Measurements from ENCODE around the gene CACNA2D3. TPM values are rescaled to one million over a fixed set of nuclear protein-coding genes. Genes with fewer than 3 reads are reported as not detected.

The CACNA2D3 gene
- total and polyA plus RNA-seq, 4 donors: 0.06 to 0.37 (median 0.08) TPM; not detected in 1

DNA sequence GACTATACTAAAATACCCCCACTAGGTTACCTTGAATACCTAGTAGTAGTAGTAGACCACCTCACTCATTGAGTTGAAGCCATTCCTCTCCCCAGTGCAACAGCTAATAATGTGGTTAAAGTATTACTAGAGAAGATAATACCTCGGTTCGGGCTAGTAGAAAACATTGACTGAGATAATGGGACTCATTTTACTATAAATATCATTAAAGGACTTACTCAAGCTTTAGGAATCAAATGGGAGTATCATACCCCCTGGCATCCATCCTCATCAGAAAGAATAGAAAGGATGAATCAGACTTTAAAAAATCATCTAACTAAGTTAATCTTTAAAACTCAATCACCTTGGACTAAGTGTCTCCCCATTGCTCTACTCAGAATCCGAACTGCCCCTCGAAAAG lies 49.0 kb upstream of the CACNA2D3 start (continued):
- TF ChIP-seq, protein P1, sequence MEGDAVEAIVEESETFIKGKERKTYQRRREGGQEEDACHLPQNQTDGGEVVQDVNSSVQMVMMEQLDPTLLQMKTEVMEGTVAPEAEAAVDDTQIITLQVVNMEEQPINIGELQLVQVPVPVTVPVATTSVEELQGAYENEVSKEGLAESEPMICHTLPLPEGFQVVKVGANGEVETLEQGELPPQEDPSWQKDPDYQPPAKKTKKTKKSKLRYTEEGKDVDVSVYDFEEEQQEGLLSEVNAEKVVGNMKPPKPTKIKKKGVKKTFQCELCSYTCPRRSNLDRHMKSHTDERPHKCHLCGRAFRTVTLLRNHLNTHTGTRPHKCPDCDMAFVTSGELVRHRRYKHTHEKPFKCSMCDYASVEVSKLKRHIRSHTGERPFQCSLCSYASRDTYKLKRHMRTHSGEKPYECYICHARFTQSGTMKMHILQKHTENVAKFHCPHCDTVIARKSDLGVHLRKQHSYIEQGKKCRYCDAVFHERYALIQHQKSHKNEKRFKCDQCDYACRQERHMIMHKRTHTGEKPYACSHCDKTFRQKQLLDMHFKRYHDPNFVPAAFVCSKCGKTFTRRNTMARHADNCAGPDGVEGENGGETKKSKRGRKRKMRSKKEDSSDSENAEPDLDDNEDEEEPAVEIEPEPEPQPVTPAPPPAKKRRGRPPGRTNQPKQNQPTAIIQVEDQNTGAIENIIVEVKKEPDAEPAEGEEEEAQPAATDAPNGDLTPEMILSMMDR (IDR thresholded peaks at IDR 0.05; ENCODE audit: low read depth, low read length, missing input control): no peak

DNA sequence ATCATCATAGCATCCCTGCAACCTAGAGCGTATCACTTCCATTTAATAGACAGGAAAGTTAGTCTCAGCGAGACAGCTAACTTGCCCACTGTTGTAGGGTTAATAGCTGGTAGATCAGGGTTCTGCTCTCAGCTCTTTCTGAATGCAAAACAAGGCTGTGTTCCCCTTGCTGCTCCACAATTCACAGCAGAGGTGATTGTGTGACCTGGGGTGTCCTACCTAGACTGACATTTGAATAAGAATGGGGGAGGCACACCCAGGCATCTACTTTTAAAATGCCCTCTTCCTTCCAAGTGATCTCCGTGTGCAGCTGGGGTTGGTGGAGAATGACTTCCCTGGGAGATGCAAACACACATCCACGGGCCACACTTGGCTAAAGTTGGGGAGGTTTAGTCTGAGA lies 43.0 kb upstream of the CACNA2D3 start:
- DNase-seq (ENCODE audit: low spot score): no peak
- Histone ChIP-seq H3K9me3 (ENCODE audit: control insufficient read depth in 4 of 4, low read length in 3 of 4) (no peaks in the 10 kb centered on the region), H3K27me3 (ENCODE audit: control insufficient read depth in 4 of 4, insufficient read depth in 4 of 4, low read length in 3 of 4) (no peaks in the 10 kb centered on the region), H3K27ac (ENCODE audit: low read depth in 1 of 2, low read length in 2 of 2) (no peak overlapping the region), H3K4me1 (ENCODE audit: control insufficient read depth in 4 of 4, insufficient read depth in 4 of 4, low read length in 3 of 4) (no peaks in the 10 kb centered on the region), H3K4me3 (ENCODE audit: low read depth in 1 of 3, low read length in 3 of 3) (no peak overlapping the region), H3K36me3 (ENCODE audit: control insufficient read depth in 4 of 4, insufficient read depth in 3 of 4, low read depth in 1 of 4, low read length in 3 of 4) (no peaks in the 10 kb centered on the region), H3K9ac (ENCODE audit: low read depth in 1 of 2, low read length in 2 of 2) (no peak overlapping the region)
- TF ChIP-seq EGR1 (IDR thresholded peaks at IDR 0.05; ENCODE audit: low read depth in 2 of 2) (no peak), RAD21 (IDR thresholded peaks at IDR 0.05) (no peak), SP1 (IDR thresholded peaks at IDR 0.05) (no peak)
- WGBS: 52% methylated on average over 4 of the region's 4 CpGs

DNA sequence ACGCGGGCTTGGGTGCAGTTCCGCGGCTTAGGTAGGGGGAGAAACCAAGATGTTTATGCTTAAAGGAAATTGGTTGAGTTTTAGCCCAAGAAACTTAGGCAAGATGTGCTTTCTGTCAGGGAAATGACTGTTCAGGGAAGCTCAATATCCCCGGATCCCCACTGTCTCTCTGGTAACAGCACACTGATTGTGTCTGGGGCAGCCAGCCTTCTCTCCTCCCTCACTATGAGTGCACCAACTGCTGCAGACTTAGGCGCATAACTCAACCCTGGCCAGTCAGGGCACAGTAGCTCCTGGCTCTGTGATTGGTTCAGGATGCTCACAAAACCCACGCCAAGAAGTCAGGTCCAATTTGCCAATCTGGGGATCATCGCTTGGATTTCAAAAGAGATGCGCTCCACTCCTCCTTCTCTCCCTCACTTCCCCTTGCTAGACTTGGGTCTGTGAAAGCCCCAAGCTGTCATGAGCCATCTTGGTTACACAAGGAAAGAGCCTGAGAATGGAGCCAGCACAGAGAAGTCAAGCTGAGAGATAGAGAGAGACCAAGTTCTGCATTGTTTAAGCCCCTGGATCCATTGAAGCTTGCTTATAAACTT lies 42.5 kb upstream of the CACNA2D3 start:
- no peak overlapping the region for H3K27ac ChIP-seq (ENCODE audit: low read depth in 1 of 2, low read length in 2 of 2)
- no peaks in the 10 kb centered on the region for H3K4me1 ChIP-seq (ENCODE audit: control insufficient read depth in 4 of 4, insufficient read depth in 4 of 4, low read length in 3 of 4)
- H3K9me3 ChIP-seq (ENCODE audit: control insufficient read depth in 4 of 4, low read length in 3 of 4): no peaks in the 10 kb centered on the region
- H3K4me3 ChIP-seq (ENCODE audit: low read depth in 1 of 3, low read length in 3 of 3): no peak overlapping the region
- no peaks in the 10 kb centered on the region for H3K27me3 ChIP-seq (ENCODE audit: control insufficient read depth in 4 of 4, insufficient read depth in 4 of 4, low read length in 3 of 4)
- WGBS: 61% methylated on average over 9 of the region's 9 CpGs
- TF ChIP-seq GABPA (IDR thresholded peaks at IDR 0.05 in 1 of 2, conservative IDR thresholded peaks at IDR 0.05 in 1 of 2) (no peak), RXRA (IDR thresholded peaks at IDR 0.05) (no peak), FOXA1 (IDR thresholded peaks at IDR 0.05) (no peak), SP1 (IDR thresholded peaks at IDR 0.05) (no peak), RAD21 (IDR thresholded peaks at IDR 0.05) (no peak), FOXA2 (IDR thresholded peaks at IDR 0.05) (no peak), HNF4A (conservative IDR thresholded peaks at IDR 0.05) (no peak), EGR1 (IDR thresholded peaks at IDR 0.05; ENCODE audit: low read depth in 2 of 2) (no peak), TAF1 (conservative IDR thresholded peaks at IDR 0.05) (no peak), YY1 (IDR thresholded peaks at IDR 0.05) (no peak), HNF4G (IDR thresholded peaks at IDR 0.05) (no peak)
- TF ChIP-seq, protein P2, sequence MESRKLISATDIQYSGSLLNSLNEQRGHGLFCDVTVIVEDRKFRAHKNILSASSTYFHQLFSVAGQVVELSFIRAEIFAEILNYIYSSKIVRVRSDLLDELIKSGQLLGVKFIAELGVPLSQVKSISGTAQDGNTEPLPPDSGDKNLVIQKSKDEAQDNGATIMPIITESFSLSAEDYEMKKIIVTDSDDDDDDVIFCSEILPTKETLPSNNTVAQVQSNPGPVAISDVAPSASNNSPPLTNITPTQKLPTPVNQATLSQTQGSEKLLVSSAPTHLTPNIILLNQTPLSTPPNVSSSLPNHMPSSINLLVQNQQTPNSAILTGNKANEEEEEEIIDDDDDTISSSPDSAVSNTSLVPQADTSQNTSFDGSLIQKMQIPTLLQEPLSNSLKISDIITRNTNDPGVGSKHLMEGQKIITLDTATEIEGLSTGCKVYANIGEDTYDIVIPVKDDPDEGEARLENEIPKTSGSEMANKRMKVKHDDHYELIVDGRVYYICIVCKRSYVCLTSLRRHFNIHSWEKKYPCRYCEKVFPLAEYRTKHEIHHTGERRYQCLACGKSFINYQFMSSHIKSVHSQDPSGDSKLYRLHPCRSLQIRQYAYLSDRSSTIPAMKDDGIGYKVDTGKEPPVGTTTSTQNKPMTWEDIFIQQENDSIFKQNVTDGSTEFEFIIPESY (IDR thresholded peaks at IDR 0.05): no peak
- TF ChIP-seq, protein P3, sequence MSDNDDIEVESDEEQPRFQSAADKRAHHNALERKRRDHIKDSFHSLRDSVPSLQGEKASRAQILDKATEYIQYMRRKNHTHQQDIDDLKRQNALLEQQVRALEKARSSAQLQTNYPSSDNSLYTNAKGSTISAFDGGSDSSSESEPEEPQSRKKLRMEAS (IDR thresholded peaks at IDR 0.05): no peak
- TF ChIP-seq, protein P4, sequence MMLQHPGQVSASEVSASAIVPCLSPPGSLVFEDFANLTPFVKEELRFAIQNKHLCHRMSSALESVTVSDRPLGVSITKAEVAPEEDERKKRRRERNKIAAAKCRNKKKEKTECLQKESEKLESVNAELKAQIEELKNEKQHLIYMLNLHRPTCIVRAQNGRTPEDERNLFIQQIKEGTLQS (IDR thresholded peaks at IDR 0.05): no peak
- TF ChIP-seq, protein P5, sequence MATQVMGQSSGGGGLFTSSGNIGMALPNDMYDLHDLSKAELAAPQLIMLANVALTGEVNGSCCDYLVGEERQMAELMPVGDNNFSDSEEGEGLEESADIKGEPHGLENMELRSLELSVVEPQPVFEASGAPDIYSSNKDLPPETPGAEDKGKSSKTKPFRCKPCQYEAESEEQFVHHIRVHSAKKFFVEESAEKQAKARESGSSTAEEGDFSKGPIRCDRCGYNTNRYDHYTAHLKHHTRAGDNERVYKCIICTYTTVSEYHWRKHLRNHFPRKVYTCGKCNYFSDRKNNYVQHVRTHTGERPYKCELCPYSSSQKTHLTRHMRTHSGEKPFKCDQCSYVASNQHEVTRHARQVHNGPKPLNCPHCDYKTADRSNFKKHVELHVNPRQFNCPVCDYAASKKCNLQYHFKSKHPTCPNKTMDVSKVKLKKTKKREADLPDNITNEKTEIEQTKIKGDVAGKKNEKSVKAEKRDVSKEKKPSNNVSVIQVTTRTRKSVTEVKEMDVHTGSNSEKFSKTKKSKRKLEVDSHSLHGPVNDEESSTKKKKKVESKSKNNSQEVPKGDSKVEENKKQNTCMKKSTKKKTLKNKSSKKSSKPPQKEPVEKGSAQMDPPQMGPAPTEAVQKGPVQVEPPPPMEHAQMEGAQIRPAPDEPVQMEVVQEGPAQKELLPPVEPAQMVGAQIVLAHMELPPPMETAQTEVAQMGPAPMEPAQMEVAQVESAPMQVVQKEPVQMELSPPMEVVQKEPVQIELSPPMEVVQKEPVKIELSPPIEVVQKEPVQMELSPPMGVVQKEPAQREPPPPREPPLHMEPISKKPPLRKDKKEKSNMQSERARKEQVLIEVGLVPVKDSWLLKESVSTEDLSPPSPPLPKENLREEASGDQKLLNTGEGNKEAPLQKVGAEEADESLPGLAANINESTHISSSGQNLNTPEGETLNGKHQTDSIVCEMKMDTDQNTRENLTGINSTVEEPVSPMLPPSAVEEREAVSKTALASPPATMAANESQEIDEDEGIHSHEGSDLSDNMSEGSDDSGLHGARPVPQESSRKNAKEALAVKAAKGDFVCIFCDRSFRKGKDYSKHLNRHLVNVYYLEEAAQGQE (IDR thresholded peaks at IDR 0.05): no peak
- no peak overlapping the region for H3K9ac ChIP-seq (ENCODE audit: low read depth in 1 of 2, low read length in 2 of 2)
- DNase-seq (ENCODE audit: low spot score): no peak
- H3K36me3 ChIP-seq (ENCODE audit: control insufficient read depth in 4 of 4, insufficient read depth in 3 of 4, low read depth in 1 of 4, low read length in 3 of 4): no peaks in the 10 kb centered on the region
